Gastrocnemius medialis (tissue), 4 donors: ENCODE measurements around the gene APBB2. TPM values are rescaled to one million over a fixed set of nuclear protein-coding genes. Genes with fewer than 3 reads are reported as not detected.
A peak's percentile ranks its signal among the peaks of the same experiment; 100 is the strongest.

ENCODE experiments used
- ATAC-seq, 2 donors: fragments of 150-250 bp; one replicate each; pipeline ENCODE4 v1.9.1; 2016
- DNase-seq, 2 donors: peaks; one replicate each; pipeline ENCODE4 v3.0.0-alpha.2; 2019
- H3K27ac ChIP-seq, 4 donors: fragments of 200-600 bp; sonication (generic); 1 replicate in 1 of 4; 2 replicates in 3 of 4; pipeline ENCODE4 v1.5.1; 2016 to 2018; ENCODE audit warnings: mild to moderate bottlenecking in 2 of 4, moderate library complexity in 1 of 4
- H3K27me3 ChIP-seq, 3 donors: fragments of 200-600 bp; sonication (generic) in 2 of 3; 1 replicate in 1 of 3; 2 replicates in 2 of 3; pipeline versions ENCODE4 v1.5.1 to v1.6.0; 2016 to 2019; ENCODE audit warnings: mild to moderate bottlenecking in 1 of 3, moderate library complexity in 1 of 3
- H3K36me3 ChIP-seq, 2 donors: fragments of 200-600 bp; sonication (generic) in 1 of 2; one replicate each; pipeline ENCODE4 v1.5.1; 2017 to 2018
- H3K4me1 ChIP-seq, 2 donors: fragments of 200-600 bp; sonication (generic) in 1 of 2; one replicate each; pipeline ENCODE4 v1.5.1; 2016 to 2017; ENCODE audit warnings: mild to moderate bottlenecking in 2 of 2
- H3K4me3 ChIP-seq, 4 donors: fragments of 200-600 bp; sonication (generic) in 3 of 4; 1 replicate in 1 of 4; 2 replicates in 3 of 4; pipeline ENCODE4 v1.5.1; 2016 to 2019; ENCODE audit warnings: mild to moderate bottlenecking in 2 of 4
- H3K9me3 ChIP-seq, 3 donors: fragments of 200-600 bp; sonication (generic) in 2 of 3; 1 replicate in 1 of 3; 2 replicates in 2 of 3; pipeline ENCODE4 v1.5.1; 2016 to 2019
- POLR2A ChIP-seq, 2 donors: fragments of 450-650 bp; IDR thresholded peaks; one replicate each; pipeline ENCODE4 v1.6.1; 2017; ENCODE audit warnings: antibody characterized with exemption in 2 of 2, mild to moderate bottlenecking in 2 of 2, moderate library complexity in 2 of 2
- in situ Hi-C, 4 donors: fragments of 200-750 bp; cut with MboI; loops; one replicate each; pipeline versions ENCODE4 v1.15.0 to v1.8.0; 2017; ENCODE audit warnings: low sequenced_read_pairs in 4 of 4
- intact Hi-C: fragments of 100-400 bp; cut with DNase I; formaldehyde crosslinking; loops from one replicate; pipeline ENCODE4 v1.15.1; 2023; ENCODE audit warnings: low total_unique reads
- total RNA-seq, 4 donors: library from RNA; depleted of rRNA; stranded (reverse); fragments of >200 nt; gene quantifications; one replicate each; pipeline versions ENCODE4 v1.1.0 to v1.2.3, GENCODE V29; 2016
- TF ChIP-seq, protein P1 (sequence below), 5 experiments: fragments of 450-650 bp in 3 of 5; fragments of 200-600 bp in 2 of 5; sonication (generic) in 2 of 5; IDR thresholded peaks in 4 of 5; conservative IDR thresholded peaks in 1 of 5; 1 replicate in 4 of 5; 2 replicates in 1 of 5; pipeline ENCODE4 v1.5.1; 2016 to 2019; ENCODE audit warnings: antibody characterized with exemption in 5 of 5, mild to moderate bottlenecking in 3 of 5, moderate library complexity in 3 of 5

The APBB2 gene
- total RNA-seq, 4 donors from 2014 or later: 14.3 to 20.5 (median 14.5) TPM

- DNase-seq: no peak
- no peaks in the 10 kb centered on the region for H3K36me3 ChIP-seq
- peaks cover 19% of the 10 kb centered on the region in 2 donors for H3K4me1 ChIP-seq
- no peaks in the 10 kb centered on the region for H3K27me3 ChIP-seq
- intact Hi-C loops: no loop called here
- in situ Hi-C loops: no loop called here
- H3K27ac ChIP-seq: peak overlapping the region in 1 of 4 donors; percentile 22
- no peak for ATAC-seq
- H3K4me3 ChIP-seq: no peak overlapping the region
- no peak for TF ChIP-seq POLR2A (IDR thresholded peaks at IDR 0.05)
- TF ChIP-seq, protein P1, sequence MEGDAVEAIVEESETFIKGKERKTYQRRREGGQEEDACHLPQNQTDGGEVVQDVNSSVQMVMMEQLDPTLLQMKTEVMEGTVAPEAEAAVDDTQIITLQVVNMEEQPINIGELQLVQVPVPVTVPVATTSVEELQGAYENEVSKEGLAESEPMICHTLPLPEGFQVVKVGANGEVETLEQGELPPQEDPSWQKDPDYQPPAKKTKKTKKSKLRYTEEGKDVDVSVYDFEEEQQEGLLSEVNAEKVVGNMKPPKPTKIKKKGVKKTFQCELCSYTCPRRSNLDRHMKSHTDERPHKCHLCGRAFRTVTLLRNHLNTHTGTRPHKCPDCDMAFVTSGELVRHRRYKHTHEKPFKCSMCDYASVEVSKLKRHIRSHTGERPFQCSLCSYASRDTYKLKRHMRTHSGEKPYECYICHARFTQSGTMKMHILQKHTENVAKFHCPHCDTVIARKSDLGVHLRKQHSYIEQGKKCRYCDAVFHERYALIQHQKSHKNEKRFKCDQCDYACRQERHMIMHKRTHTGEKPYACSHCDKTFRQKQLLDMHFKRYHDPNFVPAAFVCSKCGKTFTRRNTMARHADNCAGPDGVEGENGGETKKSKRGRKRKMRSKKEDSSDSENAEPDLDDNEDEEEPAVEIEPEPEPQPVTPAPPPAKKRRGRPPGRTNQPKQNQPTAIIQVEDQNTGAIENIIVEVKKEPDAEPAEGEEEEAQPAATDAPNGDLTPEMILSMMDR (IDR thresholded peaks at IDR 0.05 in 4 of 5, conservative IDR thresholded peaks at IDR 0.05 in 1 of 5): no peak
- H3K9me3 ChIP-seq: no peaks in the 10 kb centered on the region
Observed at GRCh38 chr4:40910706-40911105, 303.6 kb downstream of the APBB2 start.

- TF ChIP-seq, protein P1 (IDR thresholded peaks at IDR 0.05 in 4 of 5, conservative IDR thresholded peaks at IDR 0.05 in 1 of 5): no peak
- TF ChIP-seq POLR2A (IDR thresholded peaks at IDR 0.05): no peak
- no peak for DNase-seq
- ATAC-seq: no peak
- no peaks in the 10 kb centered on the region for H3K36me3 ChIP-seq
- H3K27ac ChIP-seq: peak overlapping the region in 3 of 4 donors; percentile 25 to 35 (median 26)
- in situ Hi-C loops (no loop called here), intact Hi-C loops (no loop called here)
- no peaks in the 10 kb centered on the region for H3K9me3 ChIP-seq
- H3K27me3 ChIP-seq: no peaks in the 10 kb centered on the region
- H3K4me1 ChIP-seq: peaks cover 14 to 16% of the 10 kb centered on the region in 2 donors
- no peak overlapping the region for H3K4me3 ChIP-seq
Observed at GRCh38 chr4:40909363-40909876, 304.9 kb downstream of the APBB2 start.

DNA sequence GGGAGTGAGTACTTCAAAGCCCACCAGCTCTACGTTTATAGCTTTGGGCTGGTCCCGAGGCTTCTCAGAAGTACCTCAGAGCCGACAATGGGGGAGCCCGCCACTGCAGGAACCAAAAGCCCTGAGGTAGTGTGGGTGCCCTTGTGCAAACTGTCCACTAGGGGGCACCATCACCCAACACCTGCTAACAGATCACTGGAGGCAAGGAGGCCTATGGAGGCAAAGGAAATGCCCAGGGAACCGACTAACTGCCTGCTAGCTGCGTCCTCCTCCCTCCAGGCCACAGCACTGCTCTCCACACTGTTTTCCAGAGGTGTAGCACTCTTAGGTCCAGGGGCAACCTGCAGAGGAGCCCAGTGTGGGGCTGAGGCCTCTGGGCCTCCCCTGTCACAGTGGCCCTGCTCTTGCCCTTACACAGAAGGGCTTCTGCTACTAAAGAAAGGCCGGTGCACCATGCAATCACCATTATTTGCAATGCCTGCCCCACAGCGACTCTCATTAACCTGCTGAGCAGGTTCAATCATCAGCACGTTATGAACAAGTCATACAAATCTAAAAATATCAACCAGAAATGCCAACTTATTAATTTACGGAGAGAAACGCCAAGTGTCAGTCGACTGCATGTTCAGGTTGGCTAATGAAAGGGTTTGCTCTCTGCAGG, 305.5 kb downstream of the APBB2 start:
- Histone ChIP-seq H3K4me1 (peaks cover 14 to 16% of the 10 kb centered on the region in 2 donors), H3K4me3 (no peak overlapping the region), H3K27me3 (no peaks in the 10 kb centered on the region), H3K9me3 (no peaks in the 10 kb centered on the region), H3K36me3 (no peaks in the 10 kb centered on the region), H3K27ac (peak overlapping the region in 2 of 4 donors; percentile 25 to 28)
- ATAC-seq: peak; percentile 88 to 96
- DNase-seq: peak; percentile 30 to 66
- intact Hi-C loops: loop anchor here (1.0 kb wide), 2 partner anchors 8 to 15 kb away; no protein-coding TSS in a partner anchor
- in situ Hi-C loops: no loop called here
- TF ChIP-seq, protein P1 (IDR thresholded peaks at IDR 0.05 in 4 of 5, conservative IDR thresholded peaks at IDR 0.05 in 1 of 5): peak; percentile 77 to 97 (median 89)
- TF ChIP-seq POLR2A (IDR thresholded peaks at IDR 0.05): no peak

- Histone ChIP-seq H3K27me3 (no peaks in the 10 kb centered on the region), H3K9me3 (no peaks in the 10 kb centered on the region), H3K4me3 (no peak overlapping the region), H3K4me1 (peaks cover 14 to 16% of the 10 kb centered on the region in 2 donors), H3K27ac (no peak overlapping the region), H3K36me3 (no peaks in the 10 kb centered on the region)
- DNase-seq (no peak), ATAC-seq (no peak)
- in situ Hi-C loops: no loop called here
- TF ChIP-seq, protein P1 (IDR thresholded peaks at IDR 0.05 in 4 of 5, conservative IDR thresholded peaks at IDR 0.05 in 1 of 5): no peak
- TF ChIP-seq POLR2A (IDR thresholded peaks at IDR 0.05): no peak
- intact Hi-C loops: loop anchor here (1.0 kb wide), 2 partner anchors 9 to 16 kb away; no protein-coding TSS in a partner anchor
Observed at GRCh38 chr4:40908297-40908696, 306.0 kb downstream of the APBB2 start.
